Activated T-cell treated with anti-CD3 and anti-CD28 coated beads, Interleukin-2, amount 50 U/mL, for 24 hours (primary cell): ENCODE measurements around the gene BHLHE23.

ENCODE experiments used
- DNase-seq: peaks from one replicate; pipeline ENCODE4 v3.0.0-alpha.2; 2020
- H3K27ac Mint-ChIP-seq: 2 replicates; pipeline ENCODE4 v1.8.0; 2020; ENCODE audit warnings: mild to moderate bottlenecking, mixed read lengths
- H3K27me3 Mint-ChIP-seq: 2 replicates; pipeline ENCODE4 v1.8.0; 2020; ENCODE audit warnings: mixed read lengths
- H3K36me3 Mint-ChIP-seq: 2 replicates; pipeline ENCODE4 v1.8.0; 2020; ENCODE audit warnings: low read depth, mixed read lengths
- H3K4me1 Mint-ChIP-seq: 2 replicates; pipeline ENCODE4 v1.8.0; 2020; ENCODE audit warnings: low read depth, mixed read lengths
- H3K4me3 Mint-ChIP-seq: 2 replicates; pipeline ENCODE4 v1.8.0; 2020; ENCODE audit warnings: mild to moderate bottlenecking, moderate library complexity, mixed read lengths
- H3K9me3 Mint-ChIP-seq: 2 replicates; pipeline ENCODE4 v1.8.0; 2020; ENCODE audit warnings: mixed read lengths

Gene BHLHE23

DNA sequence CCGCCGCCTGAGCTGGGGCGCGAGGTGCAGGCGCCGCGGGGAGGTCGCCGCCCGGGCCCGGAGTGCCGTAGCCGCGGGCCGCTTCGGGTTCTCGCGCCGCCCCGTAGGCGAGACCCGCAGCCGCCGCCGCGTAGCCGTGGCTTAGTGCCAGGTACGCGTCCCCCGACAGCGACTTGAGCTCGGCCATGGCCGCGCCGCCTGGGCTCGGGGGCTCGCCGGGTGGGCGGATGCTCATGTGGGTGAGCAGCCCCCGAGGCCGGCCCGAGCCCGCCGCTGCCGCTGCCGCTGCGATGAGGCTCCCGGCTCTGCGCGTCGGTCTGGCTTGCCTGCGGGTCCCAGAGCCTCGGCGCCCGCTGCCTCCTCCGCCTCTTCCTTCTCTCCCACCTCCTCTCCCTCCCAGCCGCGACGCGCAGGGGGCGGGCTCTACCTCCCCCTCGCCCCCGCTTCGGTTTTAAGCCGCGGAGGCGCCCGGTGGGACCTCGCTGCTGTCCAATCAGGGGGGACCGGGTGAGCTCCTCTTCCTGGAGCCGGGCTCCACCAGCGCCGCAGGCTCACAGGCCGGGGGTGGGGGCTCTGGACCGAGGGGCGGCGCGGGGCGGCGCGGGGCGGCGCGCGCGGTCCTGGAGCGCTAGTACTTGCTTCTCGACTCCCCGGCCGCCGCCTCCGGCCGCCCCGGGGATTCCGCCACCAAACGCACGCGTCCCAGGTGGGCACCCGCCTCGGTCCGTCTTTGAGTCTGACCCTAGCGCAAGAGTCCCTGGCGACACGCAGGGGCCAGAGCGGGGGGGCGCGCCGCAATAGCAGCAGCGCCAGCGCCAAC lies at the start of gene BHLHE23:
Gene BHLHE23, minus strand, starts transcription at position 425 of the 820 bp plus-strand sequence. Its CDS starts 190 bp downstream, at position 235.
- Mint-ChIP-seq H3K27ac (no peak within 1 kb of the TSS), H3K9me3 (no peaks in the 10 kb centered on the region)

DNA sequence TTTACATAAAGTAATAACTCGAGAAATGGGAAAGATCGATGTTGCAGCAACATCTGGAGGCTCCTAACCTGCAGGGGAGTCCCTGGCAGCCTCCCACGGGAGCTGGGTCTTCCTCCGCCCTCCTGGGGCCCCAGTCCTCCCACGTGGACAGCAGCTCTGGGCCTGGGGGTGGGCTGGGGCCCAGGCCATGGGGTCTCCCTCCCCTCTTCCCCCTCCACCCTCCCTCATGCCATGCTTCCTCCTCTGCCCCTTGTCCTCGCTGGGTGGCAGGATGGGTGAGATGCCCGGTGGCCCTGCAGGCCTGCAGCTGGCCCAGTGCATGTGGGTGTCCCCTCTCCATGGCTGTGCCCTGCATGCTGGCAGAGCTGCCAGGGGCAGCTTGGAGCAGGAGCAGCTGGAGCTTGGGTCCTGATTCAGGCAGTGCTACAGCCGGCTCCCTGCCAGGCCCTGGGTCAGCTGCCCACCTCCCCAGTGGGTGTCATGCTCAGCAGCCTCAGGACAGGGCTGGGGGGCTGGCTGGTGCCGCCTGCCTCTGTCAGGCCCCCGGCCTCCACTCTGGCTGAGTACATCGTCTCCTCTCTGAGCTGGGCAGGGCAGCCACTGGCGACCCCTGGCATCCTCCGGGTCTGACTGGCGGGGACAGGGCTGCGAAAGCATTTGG lies 48.9 kb upstream of the BHLHE23 start:
- H3K9me3 Mint-ChIP-seq: no peaks in the 10 kb centered on the region
- H3K4me3 Mint-ChIP-seq: no peak overlapping the region
- no peak overlapping the region for H3K27ac Mint-ChIP-seq
- no peaks in the 10 kb centered on the region for H3K36me3 Mint-ChIP-seq
- peaks cover 17% of the 10 kb centered on the region for H3K27me3 Mint-ChIP-seq
- no peaks in the 10 kb centered on the region for H3K4me1 Mint-ChIP-seq
- DNase-seq: no peak

More for the DNA sequence above, at the start of gene BHLHE23:
- no peaks in the 10 kb centered on the region for H3K36me3 Mint-ChIP-seq
- H3K4me1 Mint-ChIP-seq: peaks cover 34% of the 10 kb centered on the region
- peak; percentile 51 for DNase-seq
- H3K27me3 Mint-ChIP-seq: peaks cover 71% of the 10 kb centered on the region
- no peak within 1 kb of the TSS for H3K4me3 Mint-ChIP-seq

DNA sequence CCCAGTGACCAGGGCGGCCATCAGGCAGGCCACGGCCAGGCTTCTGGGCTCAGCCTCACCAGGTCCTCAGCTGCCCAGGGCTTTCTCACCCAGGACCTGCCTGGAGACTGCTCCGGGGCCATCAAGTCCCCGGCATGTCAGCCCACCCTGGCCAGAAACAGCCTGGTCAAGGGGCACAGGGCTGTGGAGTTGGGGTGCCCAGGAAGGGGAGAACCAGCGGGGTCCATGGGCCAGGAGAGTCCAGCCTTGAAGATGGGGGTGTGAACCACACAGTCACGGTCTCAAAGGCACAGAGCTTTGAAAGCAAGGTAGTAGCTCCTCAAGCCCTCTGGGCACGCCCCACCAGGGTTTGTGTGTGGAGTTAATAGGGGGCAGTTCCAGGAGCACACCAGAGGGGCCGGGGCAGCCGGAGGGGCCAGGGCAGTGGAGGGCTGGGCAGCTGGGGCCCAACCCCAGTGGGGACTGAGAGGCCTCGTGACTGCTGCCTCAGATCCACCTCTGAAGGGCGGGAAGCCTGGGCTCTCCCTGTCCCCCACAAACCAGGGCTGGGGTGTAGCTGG lies 48.0 kb upstream of the BHLHE23 start:
- no peak for DNase-seq
- Mint-ChIP-seq H3K27me3 (peaks cover 13% of the 10 kb centered on the region), H3K9me3 (no peaks in the 10 kb centered on the region), H3K4me1 (no peaks in the 10 kb centered on the region), H3K4me3 (no peak overlapping the region), H3K36me3 (no peaks in the 10 kb centered on the region), H3K27ac (no peak overlapping the region)

DNA sequence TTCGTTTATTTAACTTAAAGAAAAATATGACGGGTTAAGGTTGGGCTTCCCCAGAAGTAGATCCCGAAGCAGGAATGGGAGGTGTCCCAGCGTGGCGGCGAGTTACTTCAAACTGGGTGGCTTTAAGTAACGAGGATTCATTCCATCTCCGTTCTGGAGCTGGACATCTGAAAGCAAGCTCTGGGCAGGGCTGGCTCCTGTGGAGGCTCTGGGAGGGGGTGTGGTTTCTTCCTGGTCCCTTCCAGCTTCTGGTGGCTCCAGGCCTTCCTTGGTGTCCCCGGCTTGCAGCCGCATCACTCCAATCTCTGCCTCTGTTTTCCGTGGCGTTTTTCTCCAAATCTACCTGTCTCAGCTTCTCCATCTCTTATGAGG lies 47.3 kb upstream of the BHLHE23 start:
- no peak for DNase-seq
- H3K36me3 Mint-ChIP-seq: no peaks in the 10 kb centered on the region

DNA sequence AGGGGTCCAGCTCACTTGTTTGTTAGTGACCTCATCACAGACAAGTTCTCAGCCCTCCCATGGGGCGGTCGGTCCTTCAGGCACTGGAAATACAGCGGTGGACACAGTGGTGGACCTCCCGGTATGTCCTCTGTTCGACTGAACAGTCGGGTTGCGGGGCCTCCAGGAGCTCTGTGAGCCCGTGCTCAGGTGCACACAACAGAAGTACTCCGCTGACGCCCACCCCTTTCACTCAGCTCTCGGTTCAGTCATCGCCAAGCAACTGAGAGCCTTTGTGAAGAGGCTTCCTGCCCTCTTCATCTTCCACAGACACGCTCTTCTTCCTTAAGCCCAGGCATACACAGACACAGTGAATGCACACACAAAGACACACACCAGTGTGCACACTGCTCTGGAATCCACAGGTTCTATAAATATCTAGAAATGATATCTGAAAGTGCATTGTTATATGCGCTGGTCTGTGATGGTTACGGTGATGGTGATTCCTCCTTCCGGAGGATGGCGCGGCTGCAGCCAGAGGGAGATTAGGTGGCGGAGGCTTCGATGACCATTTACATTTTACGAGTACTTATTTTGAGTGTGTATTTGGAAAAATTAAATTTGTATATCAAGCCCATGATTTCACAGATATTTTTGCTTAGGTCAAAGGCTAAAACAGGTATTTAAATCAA lies 46.8 kb upstream of the BHLHE23 start:
- no peaks in the 10 kb centered on the region for H3K4me1 Mint-ChIP-seq
- H3K27me3 Mint-ChIP-seq: peaks cover 9% of the 10 kb centered on the region
- no peak overlapping the region for H3K27ac Mint-ChIP-seq
- no peaks in the 10 kb centered on the region for H3K9me3 Mint-ChIP-seq
- DNase-seq: no peak
- no peak overlapping the region for H3K4me3 Mint-ChIP-seq
- H3K36me3 Mint-ChIP-seq: no peaks in the 10 kb centered on the region

More for the DNA sequence above, 47.3 kb upstream of the BHLHE23 start:
- Mint-ChIP-seq H3K4me3 (no peak overlapping the region), H3K27ac (no peak overlapping the region), H3K27me3 (peaks cover 9% of the 10 kb centered on the region), H3K9me3 (no peaks in the 10 kb centered on the region), H3K4me1 (no peaks in the 10 kb centered on the region)

DNA sequence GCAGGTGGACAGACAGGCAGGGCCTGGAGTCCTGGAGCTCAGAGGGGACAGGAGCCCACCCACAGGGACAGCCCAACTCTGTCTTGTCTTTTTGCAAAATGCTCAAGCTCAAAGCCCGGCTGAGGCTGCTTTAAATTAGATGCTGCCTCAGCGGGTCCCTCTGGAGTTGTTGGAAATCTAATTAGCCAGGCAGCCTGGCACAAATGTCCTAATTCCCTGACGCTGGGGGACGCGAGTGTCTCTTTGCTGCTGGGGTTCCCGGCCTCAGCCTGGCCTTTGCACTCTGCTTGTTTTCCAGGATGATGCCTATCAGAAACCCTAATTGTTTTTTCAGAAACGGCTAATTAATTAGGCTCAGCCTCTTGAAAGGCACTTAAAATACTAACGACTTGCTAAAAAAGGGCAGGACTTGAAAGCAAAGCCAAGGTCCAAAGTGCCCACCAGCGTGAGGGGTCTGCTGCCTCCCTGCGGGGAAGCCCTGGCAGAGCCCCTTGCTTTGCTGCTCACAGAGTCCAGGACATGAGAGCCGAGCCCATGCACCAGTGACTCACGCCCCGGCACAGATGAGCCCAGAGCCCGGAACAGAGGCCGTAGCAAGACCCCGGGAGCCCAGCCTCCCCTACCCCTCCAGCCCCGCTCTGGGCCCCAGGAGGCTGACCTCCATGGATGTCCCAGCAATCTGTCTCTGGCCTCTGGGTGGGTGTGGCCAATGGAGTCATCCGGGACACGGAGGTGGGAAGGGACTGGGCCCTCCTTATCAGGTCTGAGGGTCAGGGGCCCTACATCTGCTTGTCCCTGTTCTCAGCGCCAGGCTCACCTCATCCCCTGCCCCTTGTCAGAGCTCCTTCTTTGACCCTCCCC lies 46.0 kb upstream of the BHLHE23 start:
- Mint-ChIP-seq H3K36me3 (no peaks in the 10 kb centered on the region), H3K9me3 (no peaks in the 10 kb centered on the region), H3K4me3 (no peak overlapping the region), H3K4me1 (no peaks in the 10 kb centered on the region), H3K27me3 (peaks cover 9% of the 10 kb centered on the region), H3K27ac (no peak overlapping the region)
- DNase-seq: no peak

DNA sequence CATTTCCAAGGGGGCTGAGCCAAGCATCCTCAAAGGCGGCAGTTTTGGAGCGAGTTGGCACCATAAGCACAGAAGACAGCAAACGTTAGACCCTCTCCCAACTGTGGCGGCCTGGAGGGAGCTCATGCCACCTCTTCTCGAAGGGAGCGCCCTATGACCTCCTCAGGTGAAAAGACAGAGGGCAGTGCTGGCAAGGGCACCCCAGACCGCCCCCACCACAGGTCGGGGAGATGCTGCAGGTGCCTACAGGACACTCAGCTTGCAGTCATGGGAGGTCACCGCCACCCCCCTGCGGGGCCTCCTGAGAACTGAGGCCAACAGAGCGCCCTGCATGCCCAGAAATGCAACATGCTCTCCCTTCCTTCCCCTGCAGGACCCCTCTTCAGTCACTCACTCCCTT lies 45.1 kb upstream of the BHLHE23 start:
- no peaks in the 10 kb centered on the region for H3K4me1 Mint-ChIP-seq
- no peaks in the 10 kb centered on the region for H3K36me3 Mint-ChIP-seq

DNA sequence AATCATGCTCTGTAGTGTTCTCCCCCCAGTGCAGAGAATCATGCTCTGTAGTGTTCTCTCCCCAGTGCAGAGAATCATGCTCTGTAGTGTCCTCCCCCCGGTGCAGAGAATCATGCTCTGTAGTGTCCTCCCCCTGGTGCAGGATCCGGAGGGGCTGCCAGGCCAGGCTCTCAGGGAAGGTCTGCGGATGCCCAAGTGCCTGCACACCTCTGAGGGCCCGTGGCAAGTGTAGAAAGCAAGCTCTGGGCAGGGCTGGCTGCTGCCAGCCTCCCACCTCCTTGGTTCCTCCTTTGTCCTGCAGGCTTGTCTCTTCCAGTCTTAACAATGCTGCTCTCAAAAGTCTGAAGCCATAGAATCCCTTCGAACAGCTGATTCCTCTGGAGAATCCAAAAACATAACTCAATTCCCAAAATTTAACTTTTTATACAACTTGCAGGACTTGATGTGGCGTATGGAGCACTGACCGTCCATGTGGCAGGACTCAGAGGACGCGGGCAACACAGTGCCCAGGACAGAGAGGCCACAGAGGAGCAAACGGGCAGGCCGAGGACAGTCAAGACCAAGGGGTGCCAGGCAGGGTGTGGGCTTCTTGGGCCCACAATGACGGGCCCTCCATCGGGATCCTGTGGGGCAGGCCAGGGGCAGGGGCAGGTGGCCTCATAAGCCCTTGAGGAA lies 44.6 kb upstream of the BHLHE23 start:
- H3K27ac Mint-ChIP-seq: no peak overlapping the region
- H3K4me3 Mint-ChIP-seq: no peak overlapping the region
- DNase-seq: no peak
- H3K9me3 Mint-ChIP-seq: no peaks in the 10 kb centered on the region
- H3K27me3 Mint-ChIP-seq: peaks cover 17% of the 10 kb centered on the region
- H3K36me3 Mint-ChIP-seq: no peaks in the 10 kb centered on the region
- H3K4me1 Mint-ChIP-seq: no peaks in the 10 kb centered on the region

More for the DNA sequence above, 45.1 kb upstream of the BHLHE23 start:
- H3K27me3 Mint-ChIP-seq: peaks cover 16% of the 10 kb centered on the region
- no peaks in the 10 kb centered on the region for H3K9me3 Mint-ChIP-seq
- H3K4me3 Mint-ChIP-seq: no peak overlapping the region
- no peak overlapping the region for H3K27ac Mint-ChIP-seq
- no peak for DNase-seq

DNA sequence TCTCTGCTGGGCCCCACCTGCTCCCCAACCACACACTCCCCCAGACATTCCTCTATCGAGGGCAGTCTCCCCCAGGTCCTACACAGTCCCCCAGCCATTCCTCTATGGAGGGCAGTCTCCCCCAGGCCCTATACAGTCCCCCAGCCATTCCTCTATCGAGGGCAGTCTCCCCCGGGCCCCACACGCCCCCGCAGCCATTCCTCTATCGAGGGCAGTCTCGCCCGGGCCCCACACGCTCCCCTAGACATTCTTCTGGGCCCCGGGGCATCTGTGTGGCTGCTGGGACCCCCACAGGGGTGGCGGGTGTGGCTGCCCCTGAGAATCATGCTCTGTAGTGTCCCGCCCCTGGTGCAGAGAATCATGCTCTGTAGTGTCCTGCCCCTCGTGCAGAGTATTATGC lies 43.6 kb upstream of the BHLHE23 start:
- Mint-ChIP-seq H3K36me3 (no peaks in the 10 kb centered on the region), H3K27me3 (peaks cover 19% of the 10 kb centered on the region), H3K9me3 (no peaks in the 10 kb centered on the region), H3K4me3 (no peak overlapping the region), H3K4me1 (no peaks in the 10 kb centered on the region), H3K27ac (no peak overlapping the region)
- no peak for DNase-seq

DNA sequence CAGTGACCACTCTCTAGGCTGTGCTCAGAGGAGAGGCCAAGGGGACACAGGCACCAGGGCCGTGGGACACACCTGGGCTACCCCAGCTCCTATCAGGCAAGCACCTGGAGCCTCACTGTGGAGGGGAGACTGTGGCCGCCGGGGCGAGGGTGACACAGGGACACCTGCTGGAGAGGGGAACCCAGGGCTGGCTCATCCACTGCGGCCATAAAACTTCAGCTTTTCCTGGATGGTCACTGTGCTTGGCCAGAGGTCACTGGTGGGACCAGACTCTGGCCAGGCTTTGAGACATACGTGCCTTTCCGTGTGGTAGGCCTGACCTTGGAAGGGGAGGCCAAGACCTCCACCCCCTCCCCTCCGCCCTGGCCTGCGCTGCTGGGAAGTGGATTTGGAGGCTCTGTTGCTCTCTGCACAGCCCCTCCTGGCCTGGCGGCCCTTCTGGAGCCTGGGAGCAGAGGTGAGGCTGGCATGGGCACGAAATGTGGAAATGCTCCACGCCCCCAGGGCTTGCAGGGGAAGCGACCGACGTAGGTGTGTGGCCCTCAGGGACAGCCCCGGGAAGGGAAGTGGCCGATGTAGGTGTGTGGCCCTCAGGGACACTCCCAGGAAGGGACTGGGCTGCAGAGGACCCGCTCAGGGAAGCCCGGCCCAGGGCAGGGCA lies 42.9 kb upstream of the BHLHE23 start:
- H3K27ac Mint-ChIP-seq: no peak overlapping the region
- peaks cover 20% of the 10 kb centered on the region for H3K27me3 Mint-ChIP-seq
- H3K9me3 Mint-ChIP-seq: no peaks in the 10 kb centered on the region
- H3K36me3 Mint-ChIP-seq: no peaks in the 10 kb centered on the region
- no peak overlapping the region for H3K4me3 Mint-ChIP-seq
- H3K4me1 Mint-ChIP-seq: no peaks in the 10 kb centered on the region
- no peak for DNase-seq

DNA sequence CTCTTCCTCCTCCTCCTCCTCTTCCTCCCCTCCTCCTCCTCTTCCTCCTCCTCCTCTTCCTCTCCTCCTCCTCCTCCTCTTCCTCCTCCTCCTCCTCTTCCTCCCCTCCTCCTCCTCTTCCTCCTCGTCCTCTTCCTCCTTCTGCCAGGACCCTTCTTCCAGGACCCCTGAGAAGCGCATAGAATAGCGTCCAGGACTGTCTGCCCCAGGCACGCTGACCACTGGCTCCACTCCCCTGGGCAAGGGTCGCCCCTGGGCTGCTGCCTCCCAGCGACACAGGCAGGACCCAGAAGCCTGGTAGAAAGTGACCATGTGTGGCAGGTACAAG lies 42.4 kb upstream of the BHLHE23 start:
- Mint-ChIP-seq H3K4me3 (no peak overlapping the region), H3K27me3 (peaks cover 19% of the 10 kb centered on the region), H3K27ac (no peak overlapping the region)

DNA sequence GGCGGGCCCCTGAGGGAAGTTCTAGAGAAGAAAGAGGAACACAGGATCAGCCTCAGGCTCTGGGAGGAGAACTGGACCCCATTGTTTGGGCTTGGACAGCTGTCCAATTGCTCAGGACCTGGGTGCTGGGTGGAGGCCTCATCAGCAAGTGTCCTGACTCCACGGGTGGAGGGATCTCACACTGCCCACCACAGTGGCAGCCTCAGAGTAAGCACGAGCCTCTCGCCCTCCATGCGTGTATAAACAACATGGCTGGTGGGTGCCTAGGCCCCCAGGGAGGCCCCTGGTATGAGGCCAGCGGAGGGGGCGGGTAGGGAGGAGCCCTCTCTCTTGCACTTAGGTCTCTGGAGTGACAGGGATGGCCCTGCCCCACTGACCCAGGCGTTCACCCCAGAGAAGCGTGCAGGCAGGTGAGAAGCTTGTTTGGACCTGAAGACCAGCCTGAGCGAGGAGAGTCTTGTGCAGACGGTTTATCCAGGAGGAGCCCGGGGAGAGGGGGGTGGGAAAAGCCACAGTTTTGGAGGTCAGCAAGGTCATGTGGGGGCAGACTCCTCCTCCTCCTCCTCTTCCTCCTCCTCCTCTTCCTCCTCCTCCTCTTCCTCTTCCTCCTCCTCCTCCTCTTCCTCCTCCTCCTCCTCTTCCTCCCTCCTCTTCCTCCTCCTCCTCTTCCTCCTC lies 41.9 kb upstream of the BHLHE23 start:
- H3K36me3 Mint-ChIP-seq: no peaks in the 10 kb centered on the region
- no peak for DNase-seq
- no peak overlapping the region for H3K4me3 Mint-ChIP-seq
- H3K4me1 Mint-ChIP-seq: no peaks in the 10 kb centered on the region
- no peaks in the 10 kb centered on the region for H3K9me3 Mint-ChIP-seq
- peaks cover 20% of the 10 kb centered on the region for H3K27me3 Mint-ChIP-seq
- no peak overlapping the region for H3K27ac Mint-ChIP-seq

More for the DNA sequence above, 42.4 kb upstream of the BHLHE23 start:
- Mint-ChIP-seq H3K9me3 (no peaks in the 10 kb centered on the region), H3K36me3 (no peaks in the 10 kb centered on the region), H3K4me1 (no peaks in the 10 kb centered on the region)
- DNase-seq: no peak

DNA sequence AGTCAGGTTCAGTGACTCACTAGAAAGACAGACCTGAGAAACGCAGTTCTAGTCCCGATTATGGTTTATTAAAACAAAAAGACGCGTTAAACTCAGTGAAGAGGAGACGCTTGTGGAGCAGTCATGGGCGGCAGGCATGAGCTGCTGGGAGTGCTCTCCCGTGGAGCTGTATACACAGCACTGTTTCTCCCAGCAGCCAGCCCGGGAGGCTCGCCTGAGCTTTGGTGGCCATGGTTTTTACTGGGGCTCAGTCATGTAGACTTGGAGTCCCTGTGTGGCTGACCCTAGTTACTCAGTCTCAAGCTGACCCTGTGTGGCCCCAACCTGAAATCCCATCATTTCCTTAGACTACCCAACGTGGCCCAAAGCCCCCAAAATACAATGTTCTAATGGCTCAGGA lies 41.2 kb upstream of the BHLHE23 start:
- DNase-seq: no peak
- Mint-ChIP-seq H3K4me3 (no peak overlapping the region), H3K27me3 (peaks cover 26% of the 10 kb centered on the region), H3K36me3 (no peaks in the 10 kb centered on the region), H3K4me1 (no peaks in the 10 kb centered on the region), H3K9me3 (no peaks in the 10 kb centered on the region), H3K27ac (no peak overlapping the region)
